ENCODE measurements around the gene IL1RAP. TPM values are rescaled to one million over a fixed set of nuclear protein-coding genes. Genes with fewer than 3 reads are reported as not detected.

The IL1RAP gene
- total and polyA plus RNA-seq, 7 donors, result 1.2 to 13.0 (median 2.9) TPM

- intact Hi-C loops (cut with DNase I), result no loop called here
- H3K27ac ChIP-seq, result no peak overlapping the region
- no peak overlapping the region for H3K4me3 ChIP-seq
- H3K27me3 ChIP-seq, result no peaks in the 10 kb centered on the region
- TF ChIP-seq, protein P1, sequence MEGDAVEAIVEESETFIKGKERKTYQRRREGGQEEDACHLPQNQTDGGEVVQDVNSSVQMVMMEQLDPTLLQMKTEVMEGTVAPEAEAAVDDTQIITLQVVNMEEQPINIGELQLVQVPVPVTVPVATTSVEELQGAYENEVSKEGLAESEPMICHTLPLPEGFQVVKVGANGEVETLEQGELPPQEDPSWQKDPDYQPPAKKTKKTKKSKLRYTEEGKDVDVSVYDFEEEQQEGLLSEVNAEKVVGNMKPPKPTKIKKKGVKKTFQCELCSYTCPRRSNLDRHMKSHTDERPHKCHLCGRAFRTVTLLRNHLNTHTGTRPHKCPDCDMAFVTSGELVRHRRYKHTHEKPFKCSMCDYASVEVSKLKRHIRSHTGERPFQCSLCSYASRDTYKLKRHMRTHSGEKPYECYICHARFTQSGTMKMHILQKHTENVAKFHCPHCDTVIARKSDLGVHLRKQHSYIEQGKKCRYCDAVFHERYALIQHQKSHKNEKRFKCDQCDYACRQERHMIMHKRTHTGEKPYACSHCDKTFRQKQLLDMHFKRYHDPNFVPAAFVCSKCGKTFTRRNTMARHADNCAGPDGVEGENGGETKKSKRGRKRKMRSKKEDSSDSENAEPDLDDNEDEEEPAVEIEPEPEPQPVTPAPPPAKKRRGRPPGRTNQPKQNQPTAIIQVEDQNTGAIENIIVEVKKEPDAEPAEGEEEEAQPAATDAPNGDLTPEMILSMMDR (IDR thresholded peaks at IDR 0.05), result no peak
- no peak for TF ChIP-seq POLR2A (IDR thresholded peaks at IDR 0.05)
- no peak for TF ChIP-seq POLR2AphosphoS5 (IDR thresholded peaks at IDR 0.05)
- TF ChIP-seq EP300 (IDR thresholded peaks at IDR 0.05), result no peak
- no peaks in the 10 kb centered on the region for H3K9me3 ChIP-seq
- DNase-seq, result no peak
- H3K36me3 ChIP-seq, result no peaks in the 10 kb centered on the region
- 72 to 77% methylated on average over 6 of the region's 6 CpGs for WGBS, 2 donors
- no peaks in the 10 kb centered on the region for H3K4me1 ChIP-seq
These were observed 102.8 kb downstream of the IL1RAP start for GRCh38 chr3:190616637-190617036.

DNA sequence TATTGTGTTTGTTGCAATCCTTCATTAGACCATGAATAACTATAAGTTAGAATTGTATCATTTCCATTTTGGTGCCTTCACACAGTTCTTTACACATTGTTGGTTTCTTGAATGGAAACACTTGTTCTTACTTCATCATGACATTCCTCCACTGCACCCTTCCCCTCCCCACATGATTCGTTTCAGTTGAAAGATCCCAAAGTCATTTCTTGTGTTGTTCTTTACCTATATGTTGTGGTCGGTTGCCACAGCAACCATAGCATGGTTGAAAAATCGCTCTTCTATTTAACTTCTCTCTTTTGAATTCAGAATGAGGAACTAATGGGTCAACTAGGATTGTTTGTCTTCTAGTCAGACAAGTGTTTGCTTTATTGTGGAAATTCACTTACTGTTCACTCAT lies 103.3 kb downstream of the IL1RAP start:
- WGBS, 2 donors, result 35 to 60% methylated on average over 3 of the region's 3 CpGs
- Histone ChIP-seq H3K9me3 (no peaks in the 10 kb centered on the region), H3K27me3 (no peaks in the 10 kb centered on the region), H3K27ac (no peak overlapping the region), H3K4me1 (no peaks in the 10 kb centered on the region), H3K36me3 (no peaks in the 10 kb centered on the region), H3K4me3 (no peak overlapping the region)
- TF ChIP-seq POLR2AphosphoS5 (IDR thresholded peaks at IDR 0.05) (peak in 1 of 4 donors; percentile 11), EP300 (IDR thresholded peaks at IDR 0.05) (no peak), POLR2A (IDR thresholded peaks at IDR 0.05) (no peak)
- TF ChIP-seq, protein P1 (IDR thresholded peaks at IDR 0.05), result no peak
- intact Hi-C loops (cut with DNase I), result no loop called here
- no peak for DNase-seq

GRCh38 chr3:190618330-190619030 lies 104.6 kb downstream of the IL1RAP start:
- intact Hi-C loops (cut with DNase I), result no loop called here
- no peaks in the 10 kb centered on the region for H3K4me1 ChIP-seq

DNA sequence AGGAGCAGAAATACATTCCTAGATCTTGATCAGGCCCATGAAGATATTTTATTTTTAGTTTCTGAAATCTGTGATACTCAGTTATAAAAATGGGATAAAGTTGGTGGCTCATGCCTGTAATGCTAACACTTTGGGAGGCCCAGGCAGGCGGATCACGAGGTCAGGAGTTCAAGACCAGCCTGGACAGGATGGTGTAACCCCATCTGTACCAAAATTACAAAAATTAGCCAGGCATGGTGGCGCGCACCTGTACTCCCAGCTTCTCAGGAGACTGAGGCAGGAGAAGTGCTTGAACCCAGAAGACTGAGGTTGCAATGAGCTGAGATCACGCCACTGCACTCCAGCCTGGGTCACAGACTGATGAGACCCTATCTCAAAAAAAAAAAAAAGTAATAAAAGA lies 105.5 kb downstream of the IL1RAP start:
- no peaks in the 10 kb centered on the region for H3K4me1 ChIP-seq
- H3K9me3 ChIP-seq, result no peaks in the 10 kb centered on the region
- no peak overlapping the region for H3K4me3 ChIP-seq
- H3K36me3 ChIP-seq, result no peaks in the 10 kb centered on the region
- no peak overlapping the region for H3K27ac ChIP-seq
- no peaks in the 10 kb centered on the region for H3K27me3 ChIP-seq
- TF ChIP-seq, protein P1 (IDR thresholded peaks at IDR 0.05), result no peak
- intact Hi-C loops (cut with DNase I), result no loop called here
- whole genome bisulfite sequencing, 2 donors, result 78 to 83% methylated on average over 5 of the region's 5 CpGs
- no peak for DNase-seq

More at GRCh38 chr3:190618330-190619030, 104.6 kb downstream of the IL1RAP start:
- 49 to 88% methylated on average over 8 of the region's 8 CpGs for WGBS, 2 donors
- no peak overlapping the region for H3K4me3 ChIP-seq
- H3K9me3 ChIP-seq, result no peaks in the 10 kb centered on the region
- no peak overlapping the region for H3K27ac ChIP-seq
- TF ChIP-seq POLR2AphosphoS5 (IDR thresholded peaks at IDR 0.05) (no peak), POLR2A (IDR thresholded peaks at IDR 0.05) (no peak), EP300 (IDR thresholded peaks at IDR 0.05) (no peak)
- TF ChIP-seq, protein P1 (IDR thresholded peaks at IDR 0.05), result no peak
- H3K36me3 ChIP-seq, result no peaks in the 10 kb centered on the region
- DNase-seq, result no peak
- no peaks in the 10 kb centered on the region for H3K27me3 ChIP-seq

DNA sequence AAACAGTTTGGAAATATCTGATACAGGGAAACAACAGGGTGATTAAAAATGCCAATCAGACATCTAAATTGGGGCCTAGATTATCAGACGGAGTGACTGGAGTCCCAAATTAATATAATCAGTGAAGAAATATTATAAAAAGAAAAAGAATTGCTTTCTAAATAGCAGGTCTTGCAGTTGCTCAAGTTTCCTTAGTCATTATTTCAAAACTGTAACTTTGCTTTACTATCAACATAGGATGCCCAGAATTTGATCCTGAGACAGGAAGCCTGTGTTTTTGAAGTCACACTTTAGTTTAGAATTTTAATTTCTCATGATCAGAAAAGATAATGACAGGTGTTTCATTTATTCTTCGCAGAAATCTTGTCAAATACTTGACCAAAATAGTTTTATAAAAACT lies 105.9 kb downstream of the IL1RAP start:
- TF ChIP-seq POLR2A (IDR thresholded peaks at IDR 0.05) (no peak), EP300 (IDR thresholded peaks at IDR 0.05) (no peak), POLR2AphosphoS5 (IDR thresholded peaks at IDR 0.05) (no peak)
- TF ChIP-seq, protein P1 (IDR thresholded peaks at IDR 0.05), result no peak
- WGBS, 2 donors, result 84 to 91% methylated on average over 2 of the region's 2 CpGs
- H3K4me3 ChIP-seq, result no peak overlapping the region
- no peaks in the 10 kb centered on the region for H3K9me3 ChIP-seq
- no peaks in the 10 kb centered on the region for H3K36me3 ChIP-seq
- DNase-seq, result no peak
- no peaks in the 10 kb centered on the region for H3K27me3 ChIP-seq
- no peak overlapping the region for H3K27ac ChIP-seq
- no peaks in the 10 kb centered on the region for H3K4me1 ChIP-seq
- intact Hi-C loops (cut with DNase I), result no loop called here

Measured in sigmoid colon (tissue), 7 donors.